Colonic mucosa (tissue), 4 donors: ENCODE data around the gene CHSY3. TPM values are rescaled to one million over a fixed set of nuclear protein-coding genes. Genes with fewer than 3 reads are reported as not detected.

ENCODE experiments used
- DNase-seq: peaks from one replicate; pipeline ENCODE4 v3.0.0-alpha.2; 2020
- H3K27ac ChIP-seq: fragments of 200-600 bp; one replicate; pipeline ENCODE4 v1.8.0; 2021
- H3K27me3 ChIP-seq: fragments of 200-600 bp; one replicate; pipeline ENCODE4 v1.8.0; 2021
- H3K36me3 ChIP-seq: fragments of 200-600 bp; one replicate; pipeline ENCODE4 v1.8.0; 2021
- H3K4me1 ChIP-seq: fragments of 200-600 bp; one replicate; pipeline ENCODE4 v1.8.0; 2021; ENCODE audit warnings: mild to moderate bottlenecking
- H3K4me3 ChIP-seq: fragments of 200-600 bp; one replicate; pipeline ENCODE4 v1.8.0; 2021
- H3K9ac ChIP-seq, 2 donors: one replicate each; pipeline ENCODE4 v1.7.0; 2013; ENCODE audit warnings: control low read depth in 2 of 2, low read depth in 2 of 2, low read length in 2 of 2
- H3K9me3 ChIP-seq: fragments of 200-600 bp; one replicate; pipeline ENCODE4 v1.8.0; 2021
- intact Hi-C: fragments of 100-400 bp; cut with DNase I; formaldehyde crosslinking; loops from one replicate; pipeline ENCODE4 v1.14.1; 2022
- total RNA-seq, 2 donors: library from RNA; stranded (reverse); fragmentation: NEBNext Ultra II Directional in 1 of 2; extraction: Animal tissue kit (Norgen Biotek cat#: 25700) in 1 of 2; gene quantifications; one replicate each; pipeline ENCODE4 v1.2.1, GENCODE V29; 2021
- TF ChIP-seq, protein P1 (sequence below): fragments of 200-600 bp; IDR thresholded peaks from one replicate; pipeline ENCODE4 v1.8.0; 2022; ENCODE audit warnings: antibody characterized with exemption, mild to moderate bottlenecking
- donor health status: healthy.
- donor health status: DM: no; HTN: no; CAD: no.
- donor health status: DM: no; HTN: no; CAD: no.

The CHSY3 gene
- total RNA-seq, 2 donors from 2014 or later: 0.42 to 0.99 TPM

DNA sequence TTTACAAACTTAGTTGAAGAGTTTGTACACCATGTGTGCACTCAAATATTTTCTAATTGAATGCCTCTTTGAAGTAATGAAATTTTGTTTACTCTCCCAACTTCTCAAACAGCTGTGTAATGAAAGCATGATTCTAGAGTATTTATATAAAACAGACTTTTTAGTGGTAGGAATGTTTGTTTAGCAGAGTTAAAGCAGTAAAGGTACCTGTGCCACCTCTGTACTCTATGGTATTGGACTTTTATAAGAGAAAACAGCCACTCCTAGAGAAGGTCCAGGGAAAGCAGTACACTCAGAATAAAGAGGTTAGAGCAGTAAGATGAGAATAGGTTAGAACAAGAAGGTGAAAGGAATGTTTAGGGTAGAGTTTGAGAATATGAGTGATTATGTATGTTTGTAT lies 163.1 kb downstream of the CHSY3 start:
- Histone ChIP-seq H3K9me3 (no peaks in the 10 kb centered on the region), H3K9ac (no peak overlapping the region)
- DNase-seq: no peak

DNA sequence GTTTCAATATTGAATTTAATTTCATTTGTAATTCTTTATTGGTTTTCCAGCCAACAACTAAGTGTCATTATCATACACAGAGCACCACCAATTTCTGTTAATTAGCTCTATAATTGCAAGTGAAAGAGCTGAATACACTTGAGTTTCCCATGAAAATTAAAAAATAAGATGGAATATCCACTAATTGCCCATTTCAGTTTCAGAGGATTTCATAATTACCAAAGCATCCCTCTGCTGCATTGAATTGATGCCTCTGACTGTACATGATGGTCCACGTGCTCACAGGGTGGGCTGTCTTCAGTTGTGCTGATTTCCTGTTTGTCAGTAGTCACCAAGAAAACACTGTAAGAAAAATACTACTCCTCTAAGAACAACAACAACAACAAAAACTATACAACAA lies 163.8 kb downstream of the CHSY3 start:
- no peak overlapping the region for H3K4me3 ChIP-seq
- no peaks in the 10 kb centered on the region for H3K27me3 ChIP-seq
- TF ChIP-seq, protein P1, sequence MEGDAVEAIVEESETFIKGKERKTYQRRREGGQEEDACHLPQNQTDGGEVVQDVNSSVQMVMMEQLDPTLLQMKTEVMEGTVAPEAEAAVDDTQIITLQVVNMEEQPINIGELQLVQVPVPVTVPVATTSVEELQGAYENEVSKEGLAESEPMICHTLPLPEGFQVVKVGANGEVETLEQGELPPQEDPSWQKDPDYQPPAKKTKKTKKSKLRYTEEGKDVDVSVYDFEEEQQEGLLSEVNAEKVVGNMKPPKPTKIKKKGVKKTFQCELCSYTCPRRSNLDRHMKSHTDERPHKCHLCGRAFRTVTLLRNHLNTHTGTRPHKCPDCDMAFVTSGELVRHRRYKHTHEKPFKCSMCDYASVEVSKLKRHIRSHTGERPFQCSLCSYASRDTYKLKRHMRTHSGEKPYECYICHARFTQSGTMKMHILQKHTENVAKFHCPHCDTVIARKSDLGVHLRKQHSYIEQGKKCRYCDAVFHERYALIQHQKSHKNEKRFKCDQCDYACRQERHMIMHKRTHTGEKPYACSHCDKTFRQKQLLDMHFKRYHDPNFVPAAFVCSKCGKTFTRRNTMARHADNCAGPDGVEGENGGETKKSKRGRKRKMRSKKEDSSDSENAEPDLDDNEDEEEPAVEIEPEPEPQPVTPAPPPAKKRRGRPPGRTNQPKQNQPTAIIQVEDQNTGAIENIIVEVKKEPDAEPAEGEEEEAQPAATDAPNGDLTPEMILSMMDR: no peak
- no peaks in the 10 kb centered on the region for H3K36me3 ChIP-seq
- H3K4me1 ChIP-seq: no peaks in the 10 kb centered on the region
- H3K27ac ChIP-seq: no peak overlapping the region
- no peak overlapping the region for H3K9ac ChIP-seq
- DNase-seq: no peak
- no peaks in the 10 kb centered on the region for H3K9me3 ChIP-seq
- intact Hi-C loops: no loop called here

More for the DNA sequence above, 163.1 kb downstream of the CHSY3 start:
- Histone ChIP-seq H3K27ac (no peak overlapping the region), H3K4me1 (no peaks in the 10 kb centered on the region), H3K36me3 (no peaks in the 10 kb centered on the region), H3K27me3 (no peaks in the 10 kb centered on the region), H3K4me3 (no peak overlapping the region)
- TF ChIP-seq, protein P1: no peak
- intact Hi-C loops: no loop called here

DNA sequence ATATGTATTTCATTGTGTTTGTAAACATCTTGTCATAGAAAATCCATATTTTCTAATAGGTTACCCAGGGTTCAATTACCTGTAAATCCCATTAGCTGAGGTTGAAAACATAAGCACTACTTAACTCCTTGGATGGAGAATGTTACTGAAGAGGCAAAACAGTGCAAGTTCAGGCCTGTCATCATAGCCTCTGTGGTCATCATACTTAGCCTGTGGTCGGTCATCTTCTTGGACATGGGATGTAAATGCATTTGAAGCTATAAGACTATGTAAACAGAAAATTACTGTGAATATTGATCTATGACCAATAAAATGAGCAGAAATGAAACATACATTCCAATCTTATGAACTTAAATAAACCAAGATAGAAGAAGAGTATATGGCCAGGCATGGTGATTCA lies 164.7 kb downstream of the CHSY3 start:
- Histone ChIP-seq H3K9me3 (no peaks in the 10 kb centered on the region), H3K36me3 (no peaks in the 10 kb centered on the region), H3K27ac (no peak overlapping the region), H3K9ac (no peak overlapping the region), H3K4me3 (no peak overlapping the region), H3K27me3 (no peaks in the 10 kb centered on the region), H3K4me1 (no peaks in the 10 kb centered on the region)
- no peak for DNase-seq
- TF ChIP-seq, protein P1: no peak
- intact Hi-C loops: no loop called here

DNA sequence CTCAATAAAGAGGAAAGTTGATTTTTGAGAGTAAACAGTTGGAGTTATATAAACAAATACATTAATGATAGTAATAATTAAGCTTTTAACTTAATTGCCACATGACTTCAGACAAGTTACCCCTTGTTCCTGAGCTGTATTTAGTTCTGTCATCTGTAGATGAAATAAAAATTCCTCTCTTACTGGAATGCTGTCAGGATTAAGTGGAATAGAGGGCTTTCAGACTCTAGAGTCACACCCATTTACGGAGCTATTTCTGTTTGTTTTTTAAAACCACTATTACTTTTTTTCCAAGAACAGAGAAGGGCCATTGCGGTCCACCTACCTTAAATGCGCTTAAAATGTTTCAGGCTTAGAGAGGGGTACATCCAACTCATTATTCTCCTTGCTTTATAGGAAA lies 170.6 kb downstream of the CHSY3 start:
- Histone ChIP-seq H3K4me3 (no peak overlapping the region), H3K9me3 (no peaks in the 10 kb centered on the region), H3K27me3 (no peaks in the 10 kb centered on the region), H3K4me1 (no peaks in the 10 kb centered on the region), H3K9ac (no peak overlapping the region), H3K27ac (no peak overlapping the region), H3K36me3 (no peaks in the 10 kb centered on the region)
- no peak for DNase-seq
- intact Hi-C loops: no loop called here
- TF ChIP-seq, protein P1: no peak

DNA sequence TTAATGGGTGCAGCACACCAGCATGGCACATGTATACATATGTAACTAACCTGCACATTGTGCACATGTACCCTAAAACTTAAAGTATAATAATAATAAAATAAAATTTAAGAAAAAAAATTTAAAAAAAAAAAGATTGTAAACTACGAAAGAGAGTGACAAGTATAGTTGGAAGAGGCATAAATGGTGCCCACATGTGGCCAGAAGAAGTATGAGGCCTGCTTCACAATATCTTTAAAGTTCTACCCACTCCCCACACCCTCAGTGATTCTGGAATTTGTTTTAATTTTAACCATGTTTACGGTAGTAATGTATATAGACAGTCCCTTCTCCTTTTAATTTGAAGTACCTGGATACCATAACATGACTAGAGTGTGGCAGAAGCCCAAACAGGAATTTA lies 172.7 kb downstream of the CHSY3 start:
- no peak for DNase-seq
- no peaks in the 10 kb centered on the region for H3K27me3 ChIP-seq
- H3K36me3 ChIP-seq: no peaks in the 10 kb centered on the region
- H3K27ac ChIP-seq: no peak overlapping the region
- no peak overlapping the region for H3K9ac ChIP-seq
- intact Hi-C loops: no loop called here
- H3K9me3 ChIP-seq: no peaks in the 10 kb centered on the region
- no peak overlapping the region for H3K4me3 ChIP-seq
- H3K4me1 ChIP-seq: no peaks in the 10 kb centered on the region
- TF ChIP-seq, protein P1: no peak

DNA sequence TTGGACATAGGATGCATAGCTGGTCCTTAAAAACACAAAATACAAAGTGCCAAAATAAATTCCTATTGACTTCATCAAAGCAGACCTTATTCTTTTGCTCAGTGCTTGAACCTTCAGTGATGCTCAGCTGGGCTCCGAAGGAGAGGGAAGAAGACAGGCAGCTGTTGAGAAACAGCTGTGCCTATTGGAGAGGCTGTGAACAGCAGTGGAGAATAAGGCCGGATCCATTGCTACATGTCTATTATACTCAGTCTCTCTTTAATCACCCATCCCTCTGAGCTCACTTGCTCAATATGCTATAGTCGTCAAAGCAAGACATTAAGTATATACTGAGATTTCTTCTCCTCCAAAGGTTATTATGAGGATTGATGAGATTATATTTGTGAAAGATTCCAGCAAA lies 174.4 kb downstream of the CHSY3 start:
- Histone ChIP-seq H3K4me1 (no peaks in the 10 kb centered on the region), H3K27ac (no peak overlapping the region), H3K36me3 (no peaks in the 10 kb centered on the region), H3K27me3 (no peaks in the 10 kb centered on the region), H3K9ac (no peak overlapping the region), H3K9me3 (no peaks in the 10 kb centered on the region), H3K4me3 (no peak overlapping the region)
- TF ChIP-seq, protein P1: no peak
- intact Hi-C loops: no loop called here
- DNase-seq: no peak
